ENCODE measurements around the gene IGSF9B.

Gene IGSF9B

GRCh38 chr11:133984828-133985227, 28.1 kb upstream of the IGSF9B start:
- DNase-seq, result no peak

GRCh38 chr11:133983660-133984316, 27.0 kb upstream of the IGSF9B start:
- no peak for DNase-seq

GRCh38 chr11:133982876-133983275, 26.1 kb upstream of the IGSF9B start:
- DNase-seq, result no peak

- no peak for DNase-seq
These were observed 25.4 kb upstream of the IGSF9B start for GRCh38 chr11:133982151-133982550.

GRCh38 chr11:133981156-133981555, 24.4 kb upstream of the IGSF9B start:
- no peak for DNase-seq

GRCh38 chr11:133980665-133981064, 23.9 kb upstream of the IGSF9B start:
- DNase-seq, result no peak

- DNase-seq, result no peak
These were observed 22.0 kb upstream of the IGSF9B start for GRCh38 chr11:133978794-133979193.

GRCh38 chr11:133977067-133977677, 20.4 kb upstream of the IGSF9B start:
- DNase-seq, result peak; percentile 29

GRCh38 chr11:133975488-133975849, 18.7 kb upstream of the IGSF9B start:
- no peak for DNase-seq

- no peak for DNase-seq
These were observed 18.2 kb upstream of the IGSF9B start for GRCh38 chr11:133974836-133975487.

GRCh38 chr11:133971881-133972280, 15.1 kb upstream of the IGSF9B start:
- no peak for DNase-seq

- DNase-seq, result no peak
These were observed 12.3 kb upstream of the IGSF9B start for GRCh38 chr11:133969112-133969511.

GRCh38 chr11:133968300-133968699, 11.5 kb upstream of the IGSF9B start:
- DNase-seq, result no peak

- DNase-seq, result no peak
These were observed 11.0 kb upstream of the IGSF9B start for GRCh38 chr11:133967599-133968238.

- peak; percentile 61 for DNase-seq
These were observed 10.3 kb upstream of the IGSF9B start for GRCh38 chr11:133966921-133967598.

GRCh38 chr11:133966172-133966651, 9.4 kb upstream of the IGSF9B start:
- DNase-seq, result no peak

- no peak for DNase-seq
These were observed 8.3 kb upstream of the IGSF9B start for GRCh38 chr11:133965031-133965601.

- DNase-seq, result no peak
These were observed 7.6 kb upstream of the IGSF9B start for GRCh38 chr11:133964356-133964755.

- DNase-seq, result peak; percentile 39
These were observed 5.1 kb upstream of the IGSF9B start for GRCh38 chr11:133961890-133962289.

GRCh38 chr11:133957900-133958299, 1.1 kb upstream of the IGSF9B start:
- DNase-seq, result no peak

- no peak for DNase-seq
These were observed 785 bp downstream of the IGSF9B start for GRCh38 chr11:133955945-133956421.

GRCh38 chr11:133955081-133955891, 1.5 kb downstream of the IGSF9B start:
- peak; percentile 43 for DNase-seq

All from activated CD4-positive, alpha-beta T cell treated with anti-CD3 and anti-CD28 coated beads, Interleukin-2, amount 50 U/mL, for 16 hours (primary cell).